IMR-90 (cell line): ENCODE measurements around the gene NUDT19.

Source experiments
- BHLHE40 ChIP-seq: fragments of 150-350 bp; IDR thresholded peaks from 2 replicates; pipeline ENCODE4 v1.6.1; 2016; ENCODE audit warnings: mild to moderate bottlenecking, low read depth, low read length
- CHD1 ChIP-seq: IDR thresholded peaks from 2 replicates; pipeline ENCODE4 v1.6.1; 2012; ENCODE audit warnings: low read depth, low read length, improper control_type of control experiment
- ELK1 ChIP-seq: fragments of 150-350 bp; IDR thresholded peaks from 2 replicates; pipeline ENCODE4 v1.6.1; 2016; ENCODE audit warnings: low read depth, mild to moderate bottlenecking, low read length, moderate library complexity, borderline replicate concordance
- FOS ChIP-seq: fragments of 150-350 bp; IDR thresholded peaks from 2 replicates; pipeline ENCODE4 v1.6.1; 2016; ENCODE audit warnings: low read depth, low read length
- MAZ ChIP-seq: IDR thresholded peaks from 2 replicates; pipeline ENCODE4 v1.6.1; 2012; ENCODE audit warnings: low read depth, mild to moderate bottlenecking, low read length, improper control_type of control experiment, moderate library complexity, borderline replicate concordance
- MXI1 ChIP-seq: IDR thresholded peaks from 2 replicates; pipeline ENCODE4 v1.6.1; 2012; ENCODE audit warnings: low read depth, mild to moderate bottlenecking, low read length, moderate library complexity, borderline replicate concordance
- NFE2L2 ChIP-seq: fragments of 150-350 bp; IDR thresholded peaks from 2 replicates; pipeline ENCODE4 v1.6.1; 2016; ENCODE audit warnings: low read depth, mild to moderate bottlenecking, low read length
- POLR2A ChIP-seq: IDR thresholded peaks from 2 replicates; pipeline ENCODE4 v1.6.1; 2012; ENCODE audit warnings: mild to moderate bottlenecking, low read depth, low read length
- RAD21 ChIP-seq: IDR thresholded peaks from 2 replicates; pipeline ENCODE4 v1.6.1; 2012; ENCODE audit warnings: low read length, improper control_type of control experiment
- RCOR1 ChIP-seq: IDR thresholded peaks from 2 replicates; pipeline ENCODE4 v1.6.1; 2012; ENCODE audit warnings: mild to moderate bottlenecking, low read length, improper control_type of control experiment; ENCODE audit not compliant: insufficient replicate concordance
- TF ChIP-seq, protein P1 (sequence below): conservative IDR thresholded peaks from 2 replicates; pipeline ENCODE4 v1.5.1; 2012; ENCODE audit warnings: mild to moderate bottlenecking, low read depth, low read length, improper control_type of control experiment

- TF ChIP-seq RAD21: no peak
- TF ChIP-seq, protein P1, sequence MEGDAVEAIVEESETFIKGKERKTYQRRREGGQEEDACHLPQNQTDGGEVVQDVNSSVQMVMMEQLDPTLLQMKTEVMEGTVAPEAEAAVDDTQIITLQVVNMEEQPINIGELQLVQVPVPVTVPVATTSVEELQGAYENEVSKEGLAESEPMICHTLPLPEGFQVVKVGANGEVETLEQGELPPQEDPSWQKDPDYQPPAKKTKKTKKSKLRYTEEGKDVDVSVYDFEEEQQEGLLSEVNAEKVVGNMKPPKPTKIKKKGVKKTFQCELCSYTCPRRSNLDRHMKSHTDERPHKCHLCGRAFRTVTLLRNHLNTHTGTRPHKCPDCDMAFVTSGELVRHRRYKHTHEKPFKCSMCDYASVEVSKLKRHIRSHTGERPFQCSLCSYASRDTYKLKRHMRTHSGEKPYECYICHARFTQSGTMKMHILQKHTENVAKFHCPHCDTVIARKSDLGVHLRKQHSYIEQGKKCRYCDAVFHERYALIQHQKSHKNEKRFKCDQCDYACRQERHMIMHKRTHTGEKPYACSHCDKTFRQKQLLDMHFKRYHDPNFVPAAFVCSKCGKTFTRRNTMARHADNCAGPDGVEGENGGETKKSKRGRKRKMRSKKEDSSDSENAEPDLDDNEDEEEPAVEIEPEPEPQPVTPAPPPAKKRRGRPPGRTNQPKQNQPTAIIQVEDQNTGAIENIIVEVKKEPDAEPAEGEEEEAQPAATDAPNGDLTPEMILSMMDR: no peak
- no peak for TF ChIP-seq POLR2A
- no peak for TF ChIP-seq BHLHE40
- no peak for TF ChIP-seq FOS
- no peak for TF ChIP-seq ELK1
- no peak for TF ChIP-seq MAZ
- TF ChIP-seq MXI1: no peak
- no peak for TF ChIP-seq CHD1
- TF ChIP-seq NFE2L2: no peak
- no peak for TF ChIP-seq RCOR1
Observed at GRCh38 chr19:32717496-32717895, 25.9 kb downstream of the NUDT19 start.
